Astrocyte of the spinal cord (primary cell): ENCODE data around the gene MLIP.

Source experiments
- DNase-seq: peaks from one replicate; pipeline ENCODE4 v3.0.0; 2011; ENCODE audit warnings: low read depth, low spot score
- H3K4me3 ChIP-seq: 2 replicates; pipeline ENCODE4 v1.5.1; 2011; ENCODE audit warnings: low read depth, mild to moderate bottlenecking, low read length, moderate library complexity
- CTCF ChIP-seq: IDR thresholded peaks from 2 replicates; pipeline ENCODE4 v1.5.1; 2012; ENCODE audit warnings: low read depth, mild to moderate bottlenecking, low read length, inconsistent platforms
- in situ Hi-C: cut with HindIII; loops from 2 replicates; pipeline ENCODE4 v1.10.0; 2017; ENCODE audit warnings: low sequenced_read_pairs

The MLIP gene

DNA sequence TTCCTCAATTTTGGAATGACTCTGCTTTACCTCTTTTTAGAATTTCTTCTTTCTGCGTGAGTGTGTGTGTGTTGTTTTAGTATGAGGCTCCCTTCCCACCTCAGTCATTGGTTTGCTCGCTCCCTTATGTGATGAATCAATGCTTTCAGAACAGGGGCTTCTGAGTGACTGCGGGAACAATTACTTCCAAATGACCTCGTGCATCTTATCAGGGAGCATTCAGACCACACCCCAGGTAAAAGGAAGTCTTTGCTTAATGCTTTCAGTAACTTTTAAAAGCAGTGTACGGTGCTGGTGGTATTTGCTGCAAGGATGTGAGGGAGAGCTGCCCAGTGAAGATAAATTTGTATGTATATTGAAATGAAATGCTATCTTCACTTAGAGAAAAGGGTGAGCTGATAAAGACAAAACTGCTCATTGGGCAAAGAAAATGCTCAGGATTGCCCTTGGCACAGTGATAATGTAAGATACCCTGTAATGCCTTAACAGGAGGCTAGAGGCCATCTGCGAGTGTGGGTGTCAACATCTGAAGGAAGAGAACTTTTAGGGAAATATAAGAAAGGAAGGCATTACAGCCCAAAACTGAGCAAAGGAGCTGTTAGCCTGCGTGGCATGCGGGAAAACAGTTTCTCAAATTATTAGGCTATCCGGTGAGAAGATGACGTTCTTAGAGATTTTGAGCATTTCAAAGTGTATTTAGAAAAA is at the start of gene MLIP:
MLIP (plus strand) TSS at position 103 of the 705 bp plus-strand sequence; CDS start at position 140, 37 bp downstream.
- H3K4me3 ChIP-seq, result no peak within 1 kb of the TSS
- in situ Hi-C loops, result no loop called here
- no peak for DNase-seq
- no peak for TF ChIP-seq CTCF

DNA sequence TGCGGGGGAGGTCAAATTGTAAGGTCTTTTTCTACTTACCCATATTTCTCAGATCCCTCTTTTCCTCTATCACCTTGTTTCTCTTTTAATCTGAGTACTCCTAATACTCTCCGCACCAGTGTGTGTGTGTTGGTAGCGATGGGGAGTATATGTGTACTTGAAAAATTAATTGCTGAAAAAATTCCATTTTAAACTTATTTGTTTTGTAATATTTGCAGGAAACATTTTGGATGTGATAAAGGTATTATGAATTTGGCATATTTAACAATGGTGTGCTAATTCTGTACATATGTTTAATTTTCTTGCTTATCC is 48.1 kb upstream of the MLIP start:
- no peak overlapping the region for H3K4me3 ChIP-seq
- in situ Hi-C loops, result no loop called here
- no peak for TF ChIP-seq CTCF
- DNase-seq, result no peak

DNA sequence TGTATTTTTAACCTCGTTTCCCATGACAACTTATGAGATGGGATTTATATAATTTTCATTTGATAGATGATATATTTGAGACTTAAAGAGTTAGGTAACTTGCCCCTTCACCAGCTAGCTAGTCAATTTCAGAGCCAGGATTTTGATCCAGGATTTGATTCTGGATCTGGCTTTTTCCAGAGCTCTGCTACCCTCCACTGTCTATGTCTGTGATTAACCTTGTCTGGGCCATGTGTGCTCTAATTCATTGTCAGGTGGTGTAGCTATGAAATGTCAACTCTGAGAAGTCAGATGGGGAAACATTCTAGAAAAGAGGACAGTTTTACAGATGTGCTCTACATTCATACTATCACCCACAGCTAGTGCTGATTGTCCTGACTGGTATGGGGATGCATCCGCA is 42.5 kb upstream of the MLIP start:
- H3K4me3 ChIP-seq, result no peak overlapping the region
- no peak for DNase-seq
- no peak for TF ChIP-seq CTCF
- in situ Hi-C loops, result no loop called here

- H3K4me3 ChIP-seq, result no peak overlapping the region
- DNase-seq, result no peak
- TF ChIP-seq CTCF, result no peak
- in situ Hi-C loops, result no loop called here
These were observed 41.2 kb upstream of the MLIP start for GRCh38 chr6:54070025-54070424.

- in situ Hi-C loops, result no loop called here
- no peak overlapping the region for H3K4me3 ChIP-seq
- DNase-seq, result peak; percentile 79
- TF ChIP-seq CTCF, result no peak
These were observed 39.4 kb upstream of the MLIP start for GRCh38 chr6:54071821-54072340.

DNA sequence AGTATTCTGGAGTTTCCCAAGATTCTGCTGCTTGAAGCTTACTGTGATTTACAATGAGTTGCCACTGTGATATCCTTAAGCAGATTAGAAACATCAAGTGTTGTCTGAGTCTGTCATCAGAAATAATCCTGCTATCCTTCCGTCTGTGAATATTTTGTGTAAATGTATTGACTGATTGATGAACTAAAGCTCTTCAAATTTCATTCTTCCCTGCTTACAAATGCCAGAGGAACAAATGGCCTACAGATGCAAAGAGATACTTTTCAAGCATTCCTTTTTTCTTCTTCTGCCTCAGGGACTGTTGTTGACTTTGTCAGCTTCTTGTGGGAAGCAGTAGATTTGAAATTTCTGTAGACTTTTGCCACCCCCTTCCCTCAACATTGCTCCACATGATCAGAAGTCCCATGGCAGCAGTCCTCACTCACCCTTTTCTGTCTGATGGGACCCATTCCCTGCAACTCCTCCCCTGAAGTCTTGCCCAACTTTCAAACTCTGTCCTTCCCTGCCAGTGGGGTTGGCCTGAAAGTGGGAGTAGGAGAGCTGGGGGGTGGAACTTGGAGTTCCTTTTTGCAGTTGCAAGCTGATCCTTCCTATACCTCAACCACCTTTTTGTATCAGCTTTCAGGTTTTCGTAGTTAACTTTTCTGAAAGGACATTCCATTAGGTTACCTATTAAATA is 38.5 kb upstream of the MLIP start:
- in situ Hi-C loops, result no loop called here
- H3K4me3 ChIP-seq, result no peak overlapping the region
- TF ChIP-seq CTCF, result no peak
- no peak for DNase-seq
